H1 (cell line): ENCODE measurements around the gene MMP1. TPM values are rescaled to one million over a fixed set of nuclear protein-coding genes. Genes with fewer than 3 reads are reported as not detected.

Experiments used
- CTCF ChIA-PET: fragments of 300-600 bp; sonication (Branson Sonifier 250); formaldehyde crosslinking; loops from one replicate; lab custom pipeline; 2021; ENCODE audit not compliant: partially characterized antibody; lab: Charles Lee
- POLR2A ChIA-PET: fragments of 300-600 bp; sonication (Branson Sonifier 250); formaldehyde crosslinking; loops from one replicate; lab custom pipeline; 2021; ENCODE audit warnings: inconsistent platforms; ENCODE audit not compliant: partially characterized antibody; lab: Charles Lee
- DNase-seq, 2 experiments: peaks; one replicate each; pipeline versions ENCODE4 v3.0.0 to v3.0.0-alpha.2; 2010 to 2022; ENCODE audit warnings: low spot score in 2 of 2, low read depth in 1 of 2, mixed read lengths in 1 of 2
- FAIRE-seq: peaks from 2 replicates; lab custom pipeline; 2011; peaks lifted over from hg19 to GRCh38; lab: Jason Lieb, UNC
- H2AFZ ChIP-seq: 2 replicates; pipeline ENCODE4 v1.8.1; 2012; ENCODE audit warnings: low read length, inconsistent platforms
- H2AK5ac ChIP-seq: 2 replicates; pipeline ENCODE4 v1.6.1; 2013; ENCODE audit warnings: low read depth, low read length
- H2BK120ac ChIP-seq: replicated peaks from 2 replicates; pipeline ENCODE3; 2013; ENCODE audit warnings: low read depth, low read length, inconsistent platforms
- H2BK12ac ChIP-seq: 2 replicates; pipeline ENCODE4 v1.6.1; 2013; ENCODE audit warnings: low read depth, low read length
- H2BK15ac ChIP-seq: 2 replicates; pipeline ENCODE4 v1.6.1; 2013; ENCODE audit warnings: low read length
- H2BK20ac ChIP-seq: 2 replicates; pipeline ENCODE4 v1.6.1; 2013; ENCODE audit warnings: low read length
- H2BK5ac ChIP-seq: 2 replicates; pipeline ENCODE4 v1.6.1; 2013; ENCODE audit warnings: low read depth, low read length
- H3K14ac ChIP-seq: 2 replicates; pipeline ENCODE4 v1.6.1; 2013; ENCODE audit warnings: inconsistent platforms; ENCODE audit not compliant: insufficient read length
- H3K18ac ChIP-seq: 2 replicates; pipeline ENCODE4 v1.6.1; 2013; ENCODE audit warnings: low read length; ENCODE audit errors: extremely low read depth
- H3K23ac ChIP-seq: 2 replicates; pipeline ENCODE4 v1.6.1; 2013; ENCODE audit warnings: inconsistent platforms; ENCODE audit not compliant: insufficient read length
- H3K23me2 ChIP-seq: 2 replicates; pipeline ENCODE4 v1.6.1; 2013; ENCODE audit warnings: low read depth, low read length
- H3K27ac ChIP-seq: 2 replicates; pipeline ENCODE4 v1.6.1; 2011; ENCODE audit warnings: low read depth, low read length, inconsistent platforms
- H3K27me3 ChIP-seq, 4 experiments: replicated peaks in 1 of 4; 1 replicate in 1 of 4; 2 replicates in 3 of 4; pipeline versions ENCODE4 v1.6.1 to v1.8.1; 2011 to 2013; ENCODE audit warnings: low read length in 3 of 4, mild to moderate bottlenecking in 3 of 4, inconsistent platforms in 2 of 4, mixed read lengths in 2 of 4, moderate library complexity in 1 of 4; ENCODE audit not compliant: control insufficient read depth in 3 of 4, insufficient read depth in 3 of 4; ENCODE audit errors: extremely low read depth in 1 of 4
- H3K36me3 ChIP-seq, 4 experiments: 2 replicates each; pipeline versions ENCODE4 v1.6.1 to v1.8.1; 2011 to 2013; ENCODE audit warnings: mild to moderate bottlenecking in 4 of 4, low read length in 3 of 4, moderate library complexity in 2 of 4, control low read depth in 1 of 4, inconsistent platforms in 1 of 4; ENCODE audit not compliant: insufficient read depth in 4 of 4, control insufficient read depth in 2 of 4
- H3K4ac ChIP-seq: replicated peaks from 2 replicates; pipeline ENCODE3; 2013; ENCODE audit warnings: low read length, low read depth, mixed read lengths, inconsistent platforms; ENCODE audit not compliant: insufficient read length
- H3K4me1 ChIP-seq, 4 experiments: replicated peaks in 1 of 4; 1 replicate in 1 of 4; 2 replicates in 3 of 4; pipeline versions ENCODE4 v1.6.1 to v1.8.1; 2011 to 2013; ENCODE audit warnings: low read length in 3 of 4, inconsistent platforms in 2 of 4, mixed read lengths in 1 of 4; ENCODE audit not compliant: insufficient read depth in 4 of 4, control insufficient read depth in 3 of 4
- H3K4me2 ChIP-seq, 2 experiments: 2 replicates each; pipeline versions ENCODE4 v1.6.1 to v1.8.1; 2011 to 2013; ENCODE audit warnings: low read depth in 2 of 2, low read length in 2 of 2, control low read depth in 1 of 2, inconsistent platforms in 1 of 2, mild to moderate bottlenecking in 1 of 2; ENCODE audit not compliant: insufficient read depth in 1 of 2
- H3K4me3 ChIP-seq, 4 experiments: fragments of 200-600, 300-600 bp in 1 of 4; sonication (generic), shearing (Covaris generic), sonication (Bioruptor Twin) in 1 of 4; 2 replicates each; pipeline versions ENCODE4 v1.5.1 to v1.8.1; 2011 to 2016; ENCODE audit warnings: low read length in 4 of 4, low read depth in 3 of 4, control low read depth in 2 of 4, inconsistent platforms in 2 of 4, mild to moderate bottlenecking in 2 of 4, mixed read lengths in 1 of 4, moderate library complexity in 1 of 4; ENCODE audit not compliant: insufficient read depth in 2 of 4; ENCODE audit errors: extremely low read depth in 1 of 4
- H3K56ac ChIP-seq: replicated peaks from 2 replicates; pipeline ENCODE3; 2013; ENCODE audit warnings: low read depth, mild to moderate bottlenecking, mixed read lengths, low read length, inconsistent platforms; ENCODE audit not compliant: insufficient read length
- H3K79me1 ChIP-seq: 2 replicates; pipeline ENCODE4 v1.6.1; 2013; ENCODE audit warnings: low read depth, low read length, control low read depth
- H3K79me2 ChIP-seq, 2 experiments: 2 replicates each; pipeline versions ENCODE4 v1.6.1 to v1.8.1; 2012 to 2013; ENCODE audit warnings: low read length in 2 of 2, mild to moderate bottlenecking in 2 of 2, inconsistent platforms in 1 of 2; ENCODE audit not compliant: insufficient read depth in 2 of 2, control insufficient read depth in 1 of 2
- H3K9ac ChIP-seq, 4 experiments: replicated peaks in 1 of 4; 1 replicate in 1 of 4; 2 replicates in 3 of 4; pipeline versions ENCODE4 v1.6.1 to v1.8.1; 2011 to 2013; ENCODE audit warnings: low read depth in 3 of 4, low read length in 3 of 4, control low read depth in 2 of 4, mild to moderate bottlenecking in 2 of 4, moderate library complexity in 2 of 4, inconsistent platforms in 1 of 4; ENCODE audit errors: extremely low read depth in 1 of 4
- H3K9me3 ChIP-seq, 2 experiments: 2 replicates each; pipeline versions ENCODE4 v1.6.1 to v1.8.1; 2012 to 2013; ENCODE audit warnings: mild to moderate bottlenecking in 2 of 2, moderate library complexity in 2 of 2, control low read depth in 1 of 2, inconsistent platforms in 1 of 2, low read depth in 1 of 2, low read length in 1 of 2, mixed read lengths in 1 of 2; ENCODE audit not compliant: insufficient read depth in 2 of 2
- H4K20me1 ChIP-seq, 2 experiments: replicated peaks in 1 of 2; 2 replicates each; pipeline versions ENCODE3 to v1.8.1; 2011 to 2013; ENCODE audit warnings: inconsistent platforms in 2 of 2, low read length in 2 of 2, mild to moderate bottlenecking in 1 of 2; ENCODE audit not compliant: insufficient read depth in 2 of 2, control insufficient read depth in 1 of 2
- H4K5ac ChIP-seq: 2 replicates; pipeline ENCODE4 v1.6.1; 2013; ENCODE audit warnings: low read length, low read depth, mixed read lengths, inconsistent platforms; ENCODE audit not compliant: insufficient read length
- H4K8ac ChIP-seq: 2 replicates; pipeline ENCODE4 v1.8.0; 2013; ENCODE audit warnings: mild to moderate bottlenecking, moderate library complexity, low read length, inconsistent platforms; ENCODE audit not compliant: insufficient read depth; ENCODE audit errors: extremely low read depth
- H4K91ac ChIP-seq: replicated peaks from 2 replicates; pipeline ENCODE3; 2013; ENCODE audit warnings: low read length, mixed read lengths, inconsistent platforms; ENCODE audit not compliant: insufficient read length
- RBBP5 ChIP-seq: IDR thresholded peaks from 2 replicates; pipeline ENCODE4 v1.7.1; 2012; ENCODE audit warnings: low read depth, mild to moderate bottlenecking, inconsistent platforms, low read length, moderate library complexity, borderline replicate concordance
- SRF ChIP-seq: IDR thresholded peaks from 2 replicates; pipeline ENCODE4 v1.6.1; 2011; ENCODE audit warnings: mild to moderate bottlenecking, low read depth, low read length, moderate library complexity
- WGBS, 2 experiments: shearing (Covaris generic) in 1 of 2; methylation state at CpG; one replicate each; pipeline versions ENCODE4 v1.1.6 to v1.1.7; 2013 to 2015; ENCODE audit warnings: low lambda C conversion rate in 2 of 2, mixed read lengths in 2 of 2, inconsistent platforms in 1 of 2, low coverage in 1 of 2, missing lambda C conversion rate in 1 of 2; ENCODE audit not compliant: insufficient replicate concordance in 2 of 2, insufficient coverage in 1 of 2, insufficient read length in 1 of 2; ENCODE audit errors: extremely low coverage in 1 of 2, missing lambda C conversion rate in 1 of 2; 5-methylcytosine and 5-hydroxymethylcytosine counted together
- long read RNA-seq, 2 experiments: library from RNA in 1 of 2; library from capped mRNA in 1 of 2; stranded (forward); transcript quantifications; one replicate each; pipeline ENCODE4 v2.0.0, GENCODE V29; 2021; ENCODE audit warnings: inconsistent platforms in 1 of 2
- polyA minus RNA-seq, 3 experiments: library from RNA; depleted of rRNA, polyadenylated mRNA; stranded (reverse); fragments of >200 nt; gene quantifications; 1 replicate in 2 of 3; 2 replicates in 1 of 3; pipeline ENCODE4 v1.2.3, GENCODE V29; 2011
- polyA plus RNA-seq, 7 experiments: library from polyadenylated mRNA; depleted of rRNA in 3 of 7; stranded (reverse) in 5 of 7; unstranded in 2 of 7; fragments of >200 nt in 5 of 7; fragments of 200-250 nt in 2 of 7; gene quantifications; 1 replicate in 5 of 7; 2 replicates in 1 of 7; 4 replicates in 1 of 7; pipeline versions ENCODE4 v1.2.1 to v1.2.3, GENCODE V29; 2011 to 2013; ENCODE audit warnings: missing spikeins in 2 of 7, mixed read lengths in 2 of 7
- total RNA-seq: library from RNA; stranded (reverse); fragmentation: NEBNext Ultra II Directional; extraction: Animal tissue kit (Norgen Biotek cat#: 25700); gene quantifications from 2 replicates; pipeline ENCODE4 v1.2.1, GENCODE V29; 2021
- TF ChIP-seq, protein P1 (sequence below), 3 experiments: IDR thresholded peaks; 1 replicate in 2 of 3; 2 replicates in 1 of 3; pipeline versions ENCODE4 v1.5.1 to v1.6.1; 2011; ENCODE audit warnings: low read length in 3 of 3, mild to moderate bottlenecking in 3 of 3, inconsistent platforms in 2 of 3, low read depth in 1 of 3, moderate library complexity in 1 of 3; ENCODE audit not compliant: insufficient read depth in 1 of 3; ENCODE audit errors: control extremely low read depth in 1 of 3
- TF ChIP-seq, protein P2 (sequence below): IDR thresholded peaks from 2 replicates; pipeline ENCODE4 v1.6.1; 2011; ENCODE audit warnings: low read depth, mild to moderate bottlenecking, low read length; ENCODE audit not compliant: insufficient read depth
- TF ChIP-seq, protein P3 (sequence below): IDR thresholded peaks from 2 replicates; pipeline ENCODE4 v1.6.1; 2012; ENCODE audit warnings: low read length, inconsistent platforms

Gene MMP1
- total RNA-seq: not detected in 2 replicates
- polyA plus RNA-seq (2011; rRNA removed): not detected in 2 replicates
- polyA plus RNA-seq (2011; cell fraction: cytosol; rRNA removed): not detected
- polyA plus RNA-seq (2011; cell fraction: nucleus; rRNA removed): not detected
- polyA plus RNA-seq (2012, experiment 1 of 2): not detected in 4 replicates
- polyA plus RNA-seq (2012, experiment 2 of 2): not detected
- not detected for polyA plus RNA-seq (2013, experiment 1 of 2)
- 0.02 TPM for polyA plus RNA-seq (2013, experiment 2 of 2)
- not detected in 2 replicates for polyA minus RNA-seq (2011; rRNA and poly(A)+ RNA removed)
- not detected for polyA minus RNA-seq (2011; cell fraction: cytosol; rRNA and poly(A)+ RNA removed)
- polyA minus RNA-seq (2011; cell fraction: nucleus; rRNA and poly(A)+ RNA removed): not detected
- long read RNA-seq, experiment 1: 0 reads
- long read RNA-seq, experiment 2: 0 reads

DNA sequence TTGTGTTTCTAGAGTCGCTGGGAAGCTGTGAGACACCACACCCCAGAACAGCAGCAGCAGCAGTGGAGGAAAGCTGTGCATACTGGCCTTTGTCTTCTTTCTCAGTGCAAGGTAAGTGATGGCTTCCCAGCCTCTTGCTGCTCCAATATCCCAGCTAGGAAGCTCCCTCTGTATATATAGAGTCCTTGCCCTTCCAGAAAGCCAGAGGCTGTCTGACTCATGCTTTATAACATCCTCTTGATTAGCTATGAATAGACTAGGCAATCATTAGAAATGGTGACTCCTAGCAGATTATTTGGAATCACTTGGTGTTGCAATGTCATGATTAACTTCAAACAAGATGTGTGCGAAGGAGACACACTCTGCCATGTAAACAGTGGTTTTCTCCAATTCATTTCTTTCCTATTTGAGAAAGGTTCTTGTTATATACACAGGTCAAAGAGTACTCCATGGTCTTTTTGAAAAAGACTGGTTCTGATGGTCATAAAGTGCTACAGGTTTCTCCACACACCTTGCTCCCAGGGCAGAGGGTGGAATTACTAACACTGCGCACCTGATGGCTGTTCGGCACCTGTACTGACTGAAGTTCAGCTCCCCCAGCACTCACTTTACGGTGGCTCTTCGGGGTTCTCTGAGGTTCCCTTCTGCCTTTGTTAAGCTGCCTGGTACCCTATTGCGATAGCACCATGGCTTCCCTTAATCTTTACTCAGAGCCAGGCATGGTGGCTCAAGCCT, at the start of gene MMP1:
Gene MMP1 (minus strand): TSS at position 149 of the 735 bp plus-strand sequence. CDS start 68 bp downstream, at position 81.
- H3K56ac ChIP-seq: no peak within 1 kb of the TSS
- H3K9me3 ChIP-seq: no peaks in the 10 kb centered on the region
- no peak within 1 kb of the TSS for H3K4ac ChIP-seq
- H3K79me2 ChIP-seq: no peaks in the 10 kb centered on the region
- WGBS, 2 experiments: 92% methylated on average over 7 of the region's 7 CpGs; no CpG with 5 or more reads in 1 of the 2 experiments
- H3K23ac ChIP-seq: no peak within 1 kb of the TSS
- H2BK15ac ChIP-seq: no peak within 1 kb of the TSS
- no peak for FAIRE-seq
- H2AK5ac ChIP-seq: no peak within 1 kb of the TSS
- H4K5ac ChIP-seq: no peak within 1 kb of the TSS
- peaks cover 0 to 1% (median 0%) of the 10 kb centered on the region in 4 experiments; a peak in 1 of 7 replicates for H3K27me3 ChIP-seq
- no peaks in the 10 kb centered on the region for H3K36me3 ChIP-seq
- H4K91ac ChIP-seq: no peak within 1 kb of the TSS
- H4K8ac ChIP-seq: no peak within 1 kb of the TSS
- H3K23me2 ChIP-seq: no peaks in the 10 kb centered on the region
- no peaks in the 10 kb centered on the region for H4K20me1 ChIP-seq
- no peak within 1 kb of the TSS for H3K14ac ChIP-seq
- H2BK20ac ChIP-seq: no peak within 1 kb of the TSS
- no peak within 1 kb of the TSS for H2BK12ac ChIP-seq
- no peaks in the 10 kb centered on the region for H3K4me1 ChIP-seq
- no peak for DNase-seq
- H3K18ac ChIP-seq: no peak within 1 kb of the TSS
- ChIA-PET POLR2A (no interaction called here), CTCF (interaction anchor here (0.5 to 2.0 kb wide), 9 partner anchors 10 to 864 kb away, joined by 3 to 12 read pairs (median 4); no protein-coding TSS in a partner anchor)
- H2BK120ac ChIP-seq: no peak within 1 kb of the TSS
- no peak within 1 kb of the TSS for H2AFZ ChIP-seq
- H3K27ac ChIP-seq: no peak within 1 kb of the TSS
- H3K4me2 ChIP-seq: no peak within 1 kb of the TSS
- no peaks in the 10 kb centered on the region for H3K79me1 ChIP-seq
- no peak within 1 kb of the TSS for H3K9ac ChIP-seq
- H3K4me3 ChIP-seq: no peak within 1 kb of the TSS
- H2BK5ac ChIP-seq: no peak within 1 kb of the TSS
- TF ChIP-seq, protein P1, sequence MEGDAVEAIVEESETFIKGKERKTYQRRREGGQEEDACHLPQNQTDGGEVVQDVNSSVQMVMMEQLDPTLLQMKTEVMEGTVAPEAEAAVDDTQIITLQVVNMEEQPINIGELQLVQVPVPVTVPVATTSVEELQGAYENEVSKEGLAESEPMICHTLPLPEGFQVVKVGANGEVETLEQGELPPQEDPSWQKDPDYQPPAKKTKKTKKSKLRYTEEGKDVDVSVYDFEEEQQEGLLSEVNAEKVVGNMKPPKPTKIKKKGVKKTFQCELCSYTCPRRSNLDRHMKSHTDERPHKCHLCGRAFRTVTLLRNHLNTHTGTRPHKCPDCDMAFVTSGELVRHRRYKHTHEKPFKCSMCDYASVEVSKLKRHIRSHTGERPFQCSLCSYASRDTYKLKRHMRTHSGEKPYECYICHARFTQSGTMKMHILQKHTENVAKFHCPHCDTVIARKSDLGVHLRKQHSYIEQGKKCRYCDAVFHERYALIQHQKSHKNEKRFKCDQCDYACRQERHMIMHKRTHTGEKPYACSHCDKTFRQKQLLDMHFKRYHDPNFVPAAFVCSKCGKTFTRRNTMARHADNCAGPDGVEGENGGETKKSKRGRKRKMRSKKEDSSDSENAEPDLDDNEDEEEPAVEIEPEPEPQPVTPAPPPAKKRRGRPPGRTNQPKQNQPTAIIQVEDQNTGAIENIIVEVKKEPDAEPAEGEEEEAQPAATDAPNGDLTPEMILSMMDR (IDR thresholded peaks at IDR 0.05; ENCODE audit: control extremely low read depth in 1 of 3, insufficient read depth in 1 of 3, low read depth in 1 of 3, low read length in 3 of 3): no peak
- TF ChIP-seq, protein P2, sequence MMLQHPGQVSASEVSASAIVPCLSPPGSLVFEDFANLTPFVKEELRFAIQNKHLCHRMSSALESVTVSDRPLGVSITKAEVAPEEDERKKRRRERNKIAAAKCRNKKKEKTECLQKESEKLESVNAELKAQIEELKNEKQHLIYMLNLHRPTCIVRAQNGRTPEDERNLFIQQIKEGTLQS: no peak
- TF ChIP-seq, protein P3, sequence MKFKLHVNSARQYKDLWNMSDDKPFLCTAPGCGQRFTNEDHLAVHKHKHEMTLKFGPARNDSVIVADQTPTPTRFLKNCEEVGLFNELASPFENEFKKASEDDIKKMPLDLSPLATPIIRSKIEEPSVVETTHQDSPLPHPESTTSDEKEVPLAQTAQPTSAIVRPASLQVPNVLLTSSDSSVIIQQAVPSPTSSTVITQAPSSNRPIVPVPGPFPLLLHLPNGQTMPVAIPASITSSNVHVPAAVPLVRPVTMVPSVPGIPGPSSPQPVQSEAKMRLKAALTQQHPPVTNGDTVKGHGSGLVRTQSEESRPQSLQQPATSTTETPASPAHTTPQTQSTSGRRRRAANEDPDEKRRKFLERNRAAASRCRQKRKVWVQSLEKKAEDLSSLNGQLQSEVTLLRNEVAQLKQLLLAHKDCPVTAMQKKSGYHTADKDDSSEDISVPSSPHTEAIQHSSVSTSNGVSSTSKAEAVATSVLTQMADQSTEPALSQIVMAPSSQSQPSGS: no peak
- no peak for TF ChIP-seq SRF
- TF ChIP-seq RBBP5: no peak
